ENCODE data around the gene INTS14. TPM values are rescaled to one million over a fixed set of nuclear protein-coding genes. Genes with fewer than 3 reads are reported as not detected.
A peak's percentile ranks its signal among the peaks of the same experiment; 100 is the strongest.

Gene INTS14
- polyA plus RNA-seq, 3 donors from 2014 or later, result 16.4 to 30.5 (median 18.6) TPM

- H3K4me1 Mint-ChIP-seq, result peaks cover 8 to 12% of the 10 kb centered on the region in 2 donors
- DNase-seq, result no peak
- no peaks in the 10 kb centered on the region for H3K36me3 Mint-ChIP-seq
- no peaks in the 10 kb centered on the region for H3K9me3 Mint-ChIP-seq
- H3K27me3 Mint-ChIP-seq (ENCODE audit: low read depth in 3 of 3), result peaks cover 2 to 5% (median 4%) of the 10 kb centered on the region in 3 donors
- H3K27ac Mint-ChIP-seq, result peak overlapping the region in 1 of 6 donors; percentile 5
- no peak overlapping the region for H3K4me3 Mint-ChIP-seq
Measured at GRCh38 chr15:65642594-65642993, 31.7 kb upstream of the INTS14 start.

- no peaks in the 10 kb centered on the region for H3K9me3 Mint-ChIP-seq
- H3K27ac Mint-ChIP-seq, result no peak overlapping the region
- DNase-seq, result no peak
- no peak overlapping the region for H3K4me3 Mint-ChIP-seq
- no peaks in the 10 kb centered on the region for H3K36me3 Mint-ChIP-seq
- peaks cover 2 to 5% (median 4%) of the 10 kb centered on the region in 3 donors for H3K27me3 Mint-ChIP-seq (ENCODE audit: low read depth in 3 of 3)
- H3K4me1 Mint-ChIP-seq, result peaks cover 8 to 12% of the 10 kb centered on the region in 2 donors
Measured at GRCh38 chr15:65641768-65642475, 31.0 kb upstream of the INTS14 start.

GRCh38 chr15:65639509-65639908 lies 28.6 kb upstream of the INTS14 start:
- peaks cover 2 to 8% (median 5%) of the 10 kb centered on the region in 3 donors for H3K27me3 Mint-ChIP-seq (ENCODE audit: low read depth in 3 of 3)
- H3K36me3 Mint-ChIP-seq, result no peaks in the 10 kb centered on the region
- no peak overlapping the region for H3K27ac Mint-ChIP-seq
- no peak overlapping the region for H3K4me3 Mint-ChIP-seq
- no peak for DNase-seq
- H3K4me1 Mint-ChIP-seq, result peaks cover 8 to 12% of the 10 kb centered on the region in 2 donors
- no peaks in the 10 kb centered on the region for H3K9me3 Mint-ChIP-seq

- Mint-ChIP-seq H3K4me1 (peaks cover 8 to 12% of the 10 kb centered on the region in 2 donors), H3K27me3 (ENCODE audit: low read depth in 3 of 3) (peaks cover 2 to 8% (median 5%) of the 10 kb centered on the region in 3 donors), H3K9me3 (no peaks in the 10 kb centered on the region), H3K36me3 (peaks cover 0 to 4% (median 0%) of the 10 kb centered on the region in 3 donors), H3K27ac (peak overlapping the region in 2 of 6 donors; percentile 27 to 29), H3K4me3 (peak overlapping the region in 3 of 5 donors; percentile 7 to 48 (median 10))
- DNase-seq, result peak; percentile 53 to 68 (median 60)
Measured at GRCh38 chr15:65638681-65639089, 27.8 kb upstream of the INTS14 start.

GRCh38 chr15:65638109-65638508 lies 27.2 kb upstream of the INTS14 start:
- no peaks in the 10 kb centered on the region for H3K9me3 Mint-ChIP-seq
- peaks cover 0 to 5% (median 0%) of the 10 kb centered on the region in 3 donors for H3K36me3 Mint-ChIP-seq
- DNase-seq, result no peak
- no peak overlapping the region for H3K27ac Mint-ChIP-seq
- peaks cover 8 to 12% of the 10 kb centered on the region in 2 donors for H3K4me1 Mint-ChIP-seq
- H3K4me3 Mint-ChIP-seq, result no peak overlapping the region
- H3K27me3 Mint-ChIP-seq (ENCODE audit: low read depth in 3 of 3), result peaks cover 2 to 8% (median 2%) of the 10 kb centered on the region in 3 donors

DNA sequence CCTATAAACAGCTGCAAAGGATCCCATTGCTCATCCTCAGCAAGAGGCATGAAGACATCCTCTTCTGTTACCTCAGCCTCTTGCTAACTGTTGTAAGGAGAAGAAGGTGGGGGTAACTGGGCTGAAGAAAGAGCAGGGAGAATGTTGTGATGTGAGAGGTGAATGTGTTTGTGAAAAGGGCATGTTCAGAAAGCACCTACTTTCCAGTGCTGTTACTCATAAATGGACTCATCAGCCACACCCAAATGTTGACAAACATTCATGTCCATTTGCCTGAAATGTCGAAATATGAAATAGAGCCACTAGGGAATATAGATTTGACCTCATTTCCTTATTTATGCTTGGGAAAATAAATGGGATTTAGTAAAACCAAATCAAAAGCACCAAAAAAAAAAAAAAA lies 23.4 kb upstream of the INTS14 start:
- H3K9me3 Mint-ChIP-seq, result no peaks in the 10 kb centered on the region
- no peak for DNase-seq
- peaks cover 11 to 18% of the 10 kb centered on the region in 2 donors for H3K4me1 Mint-ChIP-seq
- peaks cover 4 to 8% (median 4%) of the 10 kb centered on the region in 3 donors for H3K27me3 Mint-ChIP-seq (ENCODE audit: low read depth in 3 of 3)
- H3K27ac Mint-ChIP-seq, result no peak overlapping the region
- H3K36me3 Mint-ChIP-seq, result peaks cover 0 to 10% (median 0%) of the 10 kb centered on the region in 3 donors
- H3K4me3 Mint-ChIP-seq, result no peak overlapping the region

- Mint-ChIP-seq H3K4me3 (no peak overlapping the region), H3K4me1 (peaks cover 8 to 14% of the 10 kb centered on the region in 2 donors), H3K36me3 (peaks cover 0 to 15% (median 0%) of the 10 kb centered on the region in 3 donors), H3K9me3 (no peaks in the 10 kb centered on the region), H3K27me3 (ENCODE audit: low read depth in 3 of 3) (peaks cover 4 to 8% (median 4%) of the 10 kb centered on the region in 3 donors), H3K27ac (no peak overlapping the region)
- no peak for DNase-seq
Measured at GRCh38 chr15:65633752-65634151, 22.8 kb upstream of the INTS14 start.

- DNase-seq, result no peak
- Mint-ChIP-seq H3K4me1 (peaks cover 3 to 6% of the 10 kb centered on the region in 2 donors), H3K27ac (peak overlapping the region in 1 of 6 donors; percentile 21), H3K36me3 (peaks cover 0 to 15% (median 0%) of the 10 kb centered on the region in 3 donors), H3K4me3 (no peak overlapping the region), H3K9me3 (no peaks in the 10 kb centered on the region), H3K27me3 (ENCODE audit: low read depth in 3 of 3) (peaks cover 2 to 6% (median 4%) of the 10 kb centered on the region in 3 donors)
Measured at GRCh38 chr15:65632780-65633375, 21.9 kb upstream of the INTS14 start.

- peak overlapping the region in 1 of 5 donors; percentile 73 for H3K4me3 Mint-ChIP-seq
- H3K9me3 Mint-ChIP-seq, result no peaks in the 10 kb centered on the region
- peak overlapping the region in 1 of 6 donors; percentile 74 for H3K27ac Mint-ChIP-seq
- H3K36me3 Mint-ChIP-seq, result peaks cover 0 to 15% (median 6%) of the 10 kb centered on the region in 3 donors
- H3K4me1 Mint-ChIP-seq, result peaks cover 3 to 6% of the 10 kb centered on the region in 2 donors
- DNase-seq, result no peak
- H3K27me3 Mint-ChIP-seq (ENCODE audit: low read depth in 3 of 3), result peaks cover 2 to 6% (median 2%) of the 10 kb centered on the region in 3 donors
Measured at GRCh38 chr15:65631503-65631902, 20.6 kb upstream of the INTS14 start.

DNA sequence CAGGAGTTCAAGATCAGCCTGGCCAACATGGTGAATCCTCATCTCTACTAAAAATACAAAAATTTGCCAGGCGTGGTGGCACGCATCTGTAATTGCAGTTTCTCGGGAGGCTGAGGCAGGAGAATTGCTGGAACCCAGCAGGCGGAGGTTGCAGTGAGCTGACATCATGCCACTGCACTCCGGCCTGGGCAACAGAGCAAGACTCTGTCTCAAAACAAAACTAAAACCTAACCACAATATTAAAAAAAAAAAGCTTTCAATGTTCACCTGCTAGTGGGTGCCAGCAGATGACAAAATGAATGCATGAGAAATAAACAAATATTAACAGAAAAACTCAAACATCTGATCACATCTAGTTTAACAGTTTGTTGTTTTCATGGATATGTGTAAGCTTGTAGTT lies 19.8 kb upstream of the INTS14 start:
- peaks cover 3 to 16% (median 11%) of the 10 kb centered on the region in 3 donors for H3K36me3 Mint-ChIP-seq
- no peak for DNase-seq
- no peaks in the 10 kb centered on the region for H3K9me3 Mint-ChIP-seq
- H3K4me3 Mint-ChIP-seq, result no peak overlapping the region
- H3K4me1 Mint-ChIP-seq, result peaks cover 3 to 6% of the 10 kb centered on the region in 2 donors
- H3K27ac Mint-ChIP-seq, result no peak overlapping the region
- peaks cover 2 to 6% (median 2%) of the 10 kb centered on the region in 3 donors for H3K27me3 Mint-ChIP-seq (ENCODE audit: low read depth in 3 of 3)

- Mint-ChIP-seq H3K4me1 (peaks cover 3 to 6% of the 10 kb centered on the region in 2 donors), H3K4me3 (no peak overlapping the region), H3K27me3 (ENCODE audit: low read depth in 3 of 3) (peaks cover 2 to 3% (median 3%) of the 10 kb centered on the region in 3 donors), H3K9me3 (no peaks in the 10 kb centered on the region), H3K27ac (no peak overlapping the region), H3K36me3 (peaks cover 9 to 23% (median 21%) of the 10 kb centered on the region in 3 donors)
- DNase-seq, result no peak
Measured at GRCh38 chr15:65629548-65629947, 18.6 kb upstream of the INTS14 start.

GRCh38 chr15:65626856-65627255 lies 15.9 kb upstream of the INTS14 start:
- Mint-ChIP-seq H3K27me3 (ENCODE audit: low read depth in 3 of 3) (peaks cover 2 to 3% (median 3%) of the 10 kb centered on the region in 3 donors), H3K9me3 (no peaks in the 10 kb centered on the region), H3K27ac (no peak overlapping the region), H3K36me3 (peaks cover 14 to 27% (median 23%) of the 10 kb centered on the region in 3 donors), H3K4me3 (no peak overlapping the region), H3K4me1 (peaks cover 3 to 6% of the 10 kb centered on the region in 2 donors)
- no peak for DNase-seq

DNA sequence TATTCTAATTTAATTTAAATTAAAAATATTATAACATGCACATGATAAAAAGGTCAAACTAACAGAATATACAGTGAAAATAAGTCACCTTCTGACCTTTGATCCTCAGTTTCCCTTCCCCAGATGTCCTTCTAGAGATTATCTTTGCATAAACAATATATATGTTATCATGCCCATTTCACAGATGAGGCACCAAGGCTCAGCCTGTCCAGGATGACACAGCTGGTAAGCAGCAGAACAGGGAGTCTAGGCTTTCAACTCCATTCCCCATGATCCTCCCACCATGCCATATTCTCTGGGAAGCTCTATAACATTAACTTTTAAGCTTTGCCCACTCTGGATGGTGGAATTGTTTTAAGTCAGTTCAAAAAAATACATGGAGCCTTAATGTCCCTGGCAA lies 12.2 kb upstream of the INTS14 start:
- Mint-ChIP-seq H3K4me3 (no peak overlapping the region), H3K27ac (no peak overlapping the region), H3K9me3 (no peaks in the 10 kb centered on the region), H3K36me3 (peaks cover 12 to 27% (median 14%) of the 10 kb centered on the region in 3 donors), H3K27me3 (ENCODE audit: low read depth in 3 of 3) (peaks cover 0 to 2% (median 1%) of the 10 kb centered on the region in 3 donors), H3K4me1 (no peaks in the 10 kb centered on the region)
- DNase-seq, result no peak

GRCh38 chr15:65621638-65622037 lies 10.7 kb upstream of the INTS14 start, which contains the start of gene SLC24A1:
TSS of gene SLC24A1 (plus strand) at chr15:65621938. CDS start at chr15:65624081, 2,143 bp downstream.
- Mint-ChIP-seq H3K27ac (no peak within 1 kb of the TSS), H3K4me1 (no peaks in the 10 kb centered on the region), H3K4me3 (no peak within 1 kb of the TSS), H3K27me3 (ENCODE audit: low read depth in 3 of 3) (peaks cover 0 to 2% (median 1%) of the 10 kb centered on the region in 3 donors), H3K36me3 (peaks cover 14 to 21% (median 19%) of the 10 kb centered on the region in 3 donors), H3K9me3 (peaks cover 0 to 2% (median 0%) of the 10 kb centered on the region in 6 donors)
- DNase-seq, result no peak
